Endothelial cell (in vitro differentiated cells): ENCODE data around the gene TTLL5. TPM values are rescaled to one million over a fixed set of nuclear protein-coding genes. Genes with fewer than 3 reads are reported as not detected.

Experiments used
- DNase-seq: peaks from one replicate; pipeline ENCODE4 v3.0.0; 2021; ENCODE audit warnings: low spot score
- H3K27ac Mint-ChIP-seq: one replicate; pipeline ENCODE4 v1.8.0; 2021; ENCODE audit warnings: mixed read lengths, inconsistent platforms; ENCODE audit not compliant: unreplicated experiment
- H3K27me3 Mint-ChIP-seq: one replicate; pipeline ENCODE4 v1.8.0; 2021; ENCODE audit warnings: mild to moderate bottlenecking, moderate library complexity, mixed read lengths, inconsistent platforms; ENCODE audit not compliant: unreplicated experiment
- H3K36me3 Mint-ChIP-seq: one replicate; pipeline ENCODE4 v1.8.0; 2021; ENCODE audit warnings: mild to moderate bottlenecking, low read depth, mixed read lengths, inconsistent platforms; ENCODE audit not compliant: unreplicated experiment
- H3K4me1 Mint-ChIP-seq: one replicate; pipeline ENCODE4 v1.8.0; 2021; ENCODE audit warnings: mild to moderate bottlenecking, mixed read lengths, inconsistent platforms; ENCODE audit not compliant: unreplicated experiment
- H3K4me3 Mint-ChIP-seq: one replicate; pipeline ENCODE4 v1.8.0; 2021; ENCODE audit warnings: mild to moderate bottlenecking, mixed read lengths, inconsistent platforms; ENCODE audit not compliant: unreplicated experiment
- H3K9me3 Mint-ChIP-seq: one replicate; pipeline ENCODE4 v1.8.0; 2021; ENCODE audit warnings: mixed read lengths, inconsistent platforms; ENCODE audit not compliant: unreplicated experiment
- CTCF ChIP-seq: fragments of 200-600 bp; sonication (generic); IDR thresholded peaks from one replicate; pipeline ENCODE4 v1.5.0; 2021; ENCODE audit warnings: antibody characterized with exemption; ENCODE audit not compliant: unreplicated experiment
- total RNA-seq: library from RNA; stranded (reverse); fragmentation: NEBNext Ultra II Directional; extraction: Animal tissue kit (Norgen Biotek cat#: 25700); gene quantifications from one replicate; pipeline ENCODE4 v1.2.1, GENCODE V29; 2021; ENCODE audit not compliant: unreplicated experiment

The TTLL5 gene
- total RNA-seq, 1 donor from 2014 or later: 62.8 TPM

DNA sequence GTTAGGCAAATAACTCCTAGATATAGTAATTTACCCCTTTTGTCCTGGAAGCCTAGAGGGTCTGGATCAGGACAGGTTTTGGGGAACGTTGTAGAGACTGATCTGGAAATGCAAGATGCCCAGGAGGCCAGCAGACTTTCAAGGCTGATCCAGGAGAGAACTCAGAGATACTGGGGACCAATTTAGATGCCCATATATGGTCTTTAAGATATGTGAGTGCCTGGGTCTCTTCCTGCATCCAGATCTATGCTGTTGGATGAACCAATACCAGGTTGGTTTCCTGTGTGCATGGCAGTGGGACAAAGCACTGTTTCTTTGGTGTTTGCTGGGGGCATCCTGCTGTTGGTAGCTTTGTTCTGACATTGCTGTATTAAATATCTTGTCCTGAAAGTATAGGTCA is 5.8 kb upstream of the TTLL5 start:
- H3K4me1 Mint-ChIP-seq: peaks cover 35% of the 10 kb centered on the region
- no peaks in the 10 kb centered on the region for H3K27me3 Mint-ChIP-seq
- peaks cover 30% of the 10 kb centered on the region for H3K36me3 Mint-ChIP-seq
- no peaks in the 10 kb centered on the region for H3K9me3 Mint-ChIP-seq
- no peak for DNase-seq
- no peak for TF ChIP-seq CTCF
- H3K27ac Mint-ChIP-seq: no peak overlapping the region
- no peak overlapping the region for H3K4me3 Mint-ChIP-seq

DNA sequence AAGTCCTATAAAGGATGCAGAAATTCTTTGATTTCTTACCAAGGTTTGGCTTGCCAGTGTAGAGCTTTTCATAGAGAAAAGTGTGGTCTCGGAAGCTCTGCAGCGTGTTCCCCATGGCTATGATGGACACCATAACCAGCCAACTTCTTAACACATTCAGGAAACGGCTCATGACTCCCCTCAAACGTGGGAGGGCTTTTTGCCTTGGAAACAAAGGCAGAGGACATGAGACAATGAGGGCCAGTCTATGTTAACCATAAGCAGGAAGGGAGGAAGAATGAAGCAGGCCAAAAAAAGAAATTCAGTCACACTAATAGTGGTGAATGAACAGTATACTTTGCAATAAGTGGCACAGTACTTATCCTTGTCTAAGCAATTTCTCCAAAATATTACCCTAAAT is 3.7 kb upstream of the TTLL5 start:
- H3K27ac Mint-ChIP-seq: peak overlapping the region; percentile 96
- peak overlapping the region; percentile 34 for H3K4me3 Mint-ChIP-seq
- H3K36me3 Mint-ChIP-seq: peaks cover 12% of the 10 kb centered on the region
- H3K27me3 Mint-ChIP-seq: peaks cover 6% of the 10 kb centered on the region
- DNase-seq: no peak
- peaks cover 36% of the 10 kb centered on the region for H3K4me1 Mint-ChIP-seq
- no peaks in the 10 kb centered on the region for H3K9me3 Mint-ChIP-seq
- no peak for TF ChIP-seq CTCF

- no peak for DNase-seq
- no peak for TF ChIP-seq CTCF
- Mint-ChIP-seq H3K27ac (no peak overlapping the region), H3K4me1 (peaks cover 40% of the 10 kb centered on the region), H3K36me3 (peaks cover 12% of the 10 kb centered on the region), H3K9me3 (no peaks in the 10 kb centered on the region), H3K27me3 (peaks cover 6% of the 10 kb centered on the region), H3K4me3 (no peak overlapping the region)
These were observed 2.1 kb upstream of the TTLL5 start for GRCh38 chr14:75658957-75659356.

DNA sequence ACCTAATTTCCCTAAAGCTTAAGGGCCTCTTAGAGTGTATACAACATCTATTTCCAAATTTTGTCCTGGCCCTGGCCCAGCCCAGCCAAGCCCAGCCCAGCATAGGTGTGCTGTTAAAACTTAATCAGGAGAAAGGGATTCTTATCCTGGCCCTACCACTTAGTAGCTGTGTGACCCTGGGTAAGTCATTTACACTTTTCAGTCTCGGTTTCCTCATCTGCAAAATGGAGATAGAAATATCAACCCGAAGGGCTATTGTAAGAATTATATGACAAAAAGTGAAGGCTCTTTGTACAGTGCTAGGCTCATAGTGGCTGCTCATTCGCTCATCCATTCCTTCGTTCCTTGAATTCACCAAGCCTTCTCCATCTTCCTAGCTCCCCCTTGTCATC is 812 bp upstream of the TTLL5 start:
- TF ChIP-seq CTCF: no peak
- Mint-ChIP-seq H3K4me1 (peaks cover 40% of the 10 kb centered on the region), H3K27ac (peak overlapping the region; percentile 97), H3K9me3 (no peaks in the 10 kb centered on the region), H3K4me3 (peak overlapping the region; percentile 100), H3K27me3 (peaks cover 6% of the 10 kb centered on the region), H3K36me3 (peaks cover 11% of the 10 kb centered on the region)
- no peak for DNase-seq

- H3K27me3 Mint-ChIP-seq: peaks cover 6% of the 10 kb centered on the region
- H3K4me1 Mint-ChIP-seq: peaks cover 36% of the 10 kb centered on the region
- no peaks in the 10 kb centered on the region for H3K9me3 Mint-ChIP-seq
- peaks cover 5% of the 10 kb centered on the region for H3K36me3 Mint-ChIP-seq
- peak overlapping the region; percentile 100 for H3K4me3 Mint-ChIP-seq
- peak overlapping the region; percentile 97 for H3K27ac Mint-ChIP-seq
- TF ChIP-seq CTCF: no peak
- DNase-seq: no peak
These were observed 411 bp downstream of the TTLL5 start for GRCh38 chr14:75661499-75661814.
